VCaP (cell line): ENCODE measurements around the gene MAEA.
A peak's percentile ranks its signal among the peaks of the same experiment; 100 is the strongest.

Source experiments
- H3K27ac ChIP-seq: fragments of 450-650 bp; 2 replicates; pipeline ENCODE4 v1.5.1; 2017
- CTCF ChIP-seq: fragments of 450-650 bp; conservative IDR thresholded peaks from 2 replicates; pipeline ENCODE4 v1.5.1; 2017; ENCODE audit warnings: mild to moderate bottlenecking, moderate library complexity

MAEA gene

GRCh38 chr4:1363513-1363912 lies 73.8 kb downstream of the MAEA start:
- no peak for TF ChIP-seq CTCF
- no peak overlapping the region for H3K27ac ChIP-seq

GRCh38 chr4:1364217-1364616 lies 74.5 kb downstream of the MAEA start:
- TF ChIP-seq CTCF = no peak
- no peak overlapping the region for H3K27ac ChIP-seq

- TF ChIP-seq CTCF = no peak
- peak overlapping the region; percentile 10; the same call in 1 of the 2 replicates for H3K27ac ChIP-seq
Measured at GRCh38 chr4:1364748-1365147, 75.1 kb downstream of the MAEA start.

- peak overlapping the region; percentile 10; the same call in 1 of the 2 replicates for H3K27ac ChIP-seq
- TF ChIP-seq CTCF = peak; percentile 39; the same call in 1 of the 2 replicates
Measured at GRCh38 chr4:1365271-1366178, 75.8 kb downstream of the MAEA start.

- TF ChIP-seq CTCF = no peak
- no peak overlapping the region for H3K27ac ChIP-seq
Measured at GRCh38 chr4:1366371-1367229, 76.9 kb downstream of the MAEA start.

- no peak for TF ChIP-seq CTCF
Measured at GRCh38 chr4:1367230-1367935, 77.7 kb downstream of the MAEA start.

GRCh38 chr4:1367936-1368289 lies 78.2 kb downstream of the MAEA start:
- no peak overlapping the region for H3K27ac ChIP-seq
- TF ChIP-seq CTCF = no peak

More at GRCh38 chr4:1367230-1367935, 77.7 kb downstream of the MAEA start:
- H3K27ac ChIP-seq = no peak overlapping the region
